COLO668 (cell line): ENCODE results near the gene GATA3.

Experiments used
- DNase-seq: peaks from one replicate; lab custom pipeline; 2025; ENCODE audit not compliant: unreplicated experiment; lab: John Stamatoyannopoulos, UW

GATA3 gene

GRCh38 chr10:8063128-8063908 is 8.8 kb downstream of the GATA3 start:
- DNase-seq: no peak

- DNase-seq: no peak
Observed at GRCh38 chr10:8063935-8064334, 9.4 kb downstream of the GATA3 start.

- DNase-seq: no peak
Observed at GRCh38 chr10:8064436-8064835, 9.9 kb downstream of the GATA3 start.

- no peak for DNase-seq
Observed at GRCh38 chr10:8065651-8066050, 11.2 kb downstream of the GATA3 start.

GRCh38 chr10:8066124-8066523 is 11.6 kb downstream of the GATA3 start:
- DNase-seq: no peak

GRCh38 chr10:8066797-8067196 is 12.3 kb downstream of the GATA3 start:
- no peak for DNase-seq

GRCh38 chr10:8069108-8069507 is 14.6 kb downstream of the GATA3 start:
- DNase-seq: no peak

GRCh38 chr10:8069627-8070026 is 15.1 kb downstream of the GATA3 start:
- DNase-seq: no peak

GRCh38 chr10:8070440-8070839 is 16.0 kb downstream of the GATA3 start:
- no peak for DNase-seq

- DNase-seq: no peak
Observed at GRCh38 chr10:8071006-8071405, 16.5 kb downstream of the GATA3 start.

GRCh38 chr10:8071666-8072065 is 17.2 kb downstream of the GATA3 start:
- no peak for DNase-seq

- no peak for DNase-seq
Observed at GRCh38 chr10:8072211-8072610, 17.7 kb downstream of the GATA3 start.

GRCh38 chr10:8073691-8074416 is 19.4 kb downstream of the GATA3 start:
- DNase-seq: no peak

- no peak for DNase-seq
Observed at GRCh38 chr10:8074881-8075280, 20.4 kb downstream of the GATA3 start.

GRCh38 chr10:8075282-8076260 is 21.1 kb downstream of the GATA3 start:
- no peak for DNase-seq

- DNase-seq: no peak
Observed at GRCh38 chr10:8076933-8077332, 22.4 kb downstream of the GATA3 start.

GRCh38 chr10:8078027-8078426 is 23.5 kb downstream of the GATA3 start:
- no peak for DNase-seq

GRCh38 chr10:8079126-8079525 is 24.6 kb downstream of the GATA3 start:
- DNase-seq: no peak

GRCh38 chr10:8084799-8085198 is 30.3 kb downstream of the GATA3 start:
- no peak for DNase-seq

GRCh38 chr10:8085251-8085650 is 30.8 kb downstream of the GATA3 start:
- no peak for DNase-seq

- no peak for DNase-seq
Observed at GRCh38 chr10:8086315-8086714, 31.8 kb downstream of the GATA3 start.
